HG03108 (cell line): Measurements from ENCODE around the gene SAMSN1.

Experiments used
- ATAC-seq: cut with Tn5 transposase; IDR thresholded peaks from one replicate; pipeline ENCODE4 v1.9.1; 2021; ENCODE audit warnings: moderate library complexity; ENCODE audit not compliant: unreplicated experiment

Gene SAMSN1

GRCh38 chr21:14448784-14449183 lies 97.3 kb downstream of the SAMSN1 start:
- ATAC-seq, result no peak

GRCh38 chr21:14438211-14438610 lies 107.9 kb downstream of the SAMSN1 start:
- ATAC-seq, result no peak

GRCh38 chr21:14435423-14435822 lies 110.7 kb downstream of the SAMSN1 start:
- no peak for ATAC-seq
